Stimulated activated CD8-positive, alpha-beta memory T cell treated with anti-CD3 and anti-CD28 coated beads, Interleukin-15, amount 100 ng/mL, for 4 hours (primary cell): ENCODE measurements around the gene MBP.

Source experiments
- DNase-seq, 2 donors: peaks; one replicate each; pipeline ENCODE4 v3.0.0-alpha.2; 2020; ENCODE audit warnings: low read depth in 2 of 2

The MBP gene

DNA sequence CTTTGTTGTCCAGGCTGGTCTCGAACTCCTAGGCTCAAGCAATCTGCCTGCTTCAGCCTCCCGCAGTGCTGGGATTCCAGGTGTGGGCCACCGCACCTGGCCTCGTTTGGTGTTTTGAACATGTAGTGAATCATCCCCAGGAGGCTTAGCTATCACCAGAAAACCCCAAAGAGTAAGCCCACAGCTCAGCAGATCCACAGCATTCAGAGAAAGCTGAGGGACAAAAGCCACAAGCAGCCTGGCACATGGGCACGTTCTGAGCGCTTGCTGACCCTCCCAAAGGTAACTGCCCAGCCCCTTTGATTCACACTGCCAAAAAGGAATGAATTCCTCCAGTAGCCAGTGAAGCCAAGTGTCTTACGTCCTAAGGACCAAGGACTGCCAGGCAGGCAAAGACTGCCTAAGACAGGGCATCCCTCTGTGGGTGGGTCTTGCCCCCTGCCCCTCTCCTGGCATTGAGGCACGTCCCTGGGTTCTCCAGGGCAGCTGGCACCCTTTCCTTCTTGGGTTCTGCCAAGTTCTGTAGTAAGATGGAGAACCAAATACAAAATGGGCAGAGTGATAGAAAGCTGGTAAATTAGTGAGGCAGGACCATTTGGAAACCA is 31.7 kb downstream of the MBP start:
- DNase-seq, result no peak

DNA sequence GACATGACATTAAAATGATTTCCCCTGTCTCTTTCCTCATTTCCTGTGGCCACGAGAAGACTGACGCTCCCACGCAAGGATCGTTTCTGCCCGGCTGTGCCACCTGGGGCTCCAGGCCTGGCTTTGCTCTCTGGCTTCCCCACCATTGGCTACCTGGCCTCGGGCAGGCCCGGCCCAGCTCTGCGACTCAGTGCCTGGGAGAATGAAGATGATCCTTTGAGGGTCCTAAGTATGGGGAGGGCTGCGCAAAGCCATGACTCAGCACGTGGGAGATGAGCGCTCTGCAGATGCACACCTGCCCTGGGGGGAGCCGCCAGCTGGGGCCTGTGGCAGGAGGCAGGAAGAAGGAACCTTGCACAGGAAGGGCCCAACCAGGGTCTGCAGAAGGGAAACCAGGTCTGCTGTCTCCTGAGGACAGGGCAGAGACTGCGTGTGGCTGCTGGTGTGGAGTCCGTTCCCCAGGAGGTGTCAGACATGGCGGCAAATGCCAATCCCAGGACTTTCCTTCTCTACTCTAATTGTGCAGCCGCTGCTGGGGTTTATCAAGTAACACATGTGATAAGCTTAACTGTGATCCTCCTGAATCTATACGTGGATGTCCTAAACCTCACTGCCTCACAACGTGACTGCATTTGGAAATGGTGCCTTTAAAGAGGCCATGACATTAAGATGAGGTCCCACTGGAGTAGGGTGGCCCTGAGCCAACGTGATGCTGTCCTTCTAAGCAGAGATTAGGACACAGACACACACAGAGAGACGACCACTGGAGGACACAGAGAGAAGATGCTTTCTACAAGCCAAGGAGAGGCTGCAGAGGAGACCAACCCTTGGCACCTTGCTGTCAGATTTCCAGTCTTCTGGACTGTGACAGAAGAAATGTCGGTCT is 32.9 kb downstream of the MBP start:
- no peak for DNase-seq

DNA sequence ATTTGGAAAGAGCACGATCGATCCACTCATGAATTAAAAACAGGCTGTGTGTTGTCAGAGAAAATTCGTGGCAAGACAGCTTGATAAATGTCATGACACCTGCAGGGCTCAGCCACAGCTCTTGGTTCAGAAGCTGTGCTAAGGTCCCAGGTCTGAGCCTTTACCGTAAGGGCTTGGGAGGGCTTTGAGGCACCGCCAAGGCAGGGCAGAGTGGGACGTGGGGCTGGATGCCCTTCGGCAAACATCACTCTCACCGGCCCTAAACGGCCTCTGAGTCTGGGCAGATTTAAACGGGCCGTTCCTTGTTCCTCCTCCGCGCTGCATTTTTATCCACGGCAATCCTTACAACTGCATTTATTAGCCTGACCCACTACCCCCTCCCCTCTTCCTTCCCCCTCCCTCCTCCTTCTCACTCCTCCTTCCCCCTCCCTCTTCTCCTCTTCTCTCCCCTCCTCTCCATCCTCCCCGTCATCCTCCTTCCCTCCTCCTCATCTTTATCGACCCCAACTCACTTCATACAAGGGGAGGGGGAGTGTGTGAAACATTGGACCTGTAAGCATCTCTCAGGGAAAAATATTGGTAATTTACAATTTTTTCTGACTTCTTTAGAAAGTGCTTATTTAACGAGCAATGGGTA is 33.9 kb downstream of the MBP start:
- DNase-seq, result no peak

DNA sequence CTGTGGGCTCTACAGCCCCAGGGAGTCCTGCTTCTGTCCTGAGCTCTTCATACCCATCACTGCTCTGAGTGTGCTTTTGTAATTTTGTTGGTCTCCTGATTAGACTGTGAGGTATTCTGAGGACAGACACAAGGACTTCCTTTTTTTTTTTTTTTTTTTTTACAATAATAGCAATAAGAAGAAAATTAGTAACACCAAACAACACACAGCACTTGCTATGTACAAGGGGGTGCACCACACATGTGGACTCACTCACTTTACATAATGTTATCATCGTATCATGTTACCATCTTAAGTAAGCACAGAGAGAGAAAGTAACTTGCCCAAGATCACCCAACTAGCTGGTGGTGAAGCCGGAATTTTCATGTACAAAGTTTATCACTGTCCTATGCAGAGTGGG is 34.6 kb downstream of the MBP start:
- DNase-seq, result no peak

DNA sequence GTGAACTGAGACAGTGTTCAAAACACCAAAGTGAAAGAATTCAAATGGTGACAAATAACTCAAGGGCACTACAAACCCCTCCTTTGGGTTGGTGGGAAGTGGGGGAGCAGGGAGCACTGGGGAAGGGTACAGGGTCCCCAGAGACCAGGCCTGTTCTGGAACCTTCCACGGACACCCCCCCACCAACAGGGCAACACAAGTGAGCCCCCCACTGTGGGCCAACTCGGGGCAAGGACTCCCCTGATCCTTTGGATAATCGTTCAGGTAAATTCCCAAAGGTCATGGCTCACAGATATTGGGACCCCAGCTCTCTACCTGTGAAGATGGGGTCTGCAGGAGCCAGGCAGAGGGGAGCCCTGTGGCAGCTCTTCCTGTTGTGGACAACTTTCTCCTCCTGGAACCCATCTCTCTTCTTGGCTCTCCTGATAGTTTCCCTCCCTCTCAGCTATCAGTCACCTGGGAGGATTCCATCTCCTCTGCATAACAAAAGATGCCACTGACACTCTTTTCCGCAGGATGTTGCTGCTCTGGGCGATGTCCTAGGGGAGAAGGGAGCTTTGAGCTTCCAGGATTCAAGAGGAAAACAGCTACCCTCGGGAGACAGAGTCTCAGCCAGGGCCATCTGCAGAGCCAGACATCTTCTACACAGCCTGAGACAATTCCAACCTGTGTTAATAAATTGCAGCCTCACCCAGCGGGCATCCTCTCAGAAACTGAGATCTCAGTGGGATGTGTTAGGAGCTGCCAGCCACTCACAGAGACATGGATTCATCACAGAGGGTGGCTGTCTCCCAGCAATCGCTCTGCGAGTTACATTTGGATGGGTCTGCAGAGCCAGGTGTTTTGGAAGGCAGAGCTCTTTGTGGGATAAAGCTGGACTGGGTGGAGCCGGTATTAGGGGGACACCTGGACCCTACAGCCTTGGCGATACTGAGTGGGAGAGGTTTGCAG is 35.4 kb downstream of the MBP start:
- DNase-seq, result no peak

DNA sequence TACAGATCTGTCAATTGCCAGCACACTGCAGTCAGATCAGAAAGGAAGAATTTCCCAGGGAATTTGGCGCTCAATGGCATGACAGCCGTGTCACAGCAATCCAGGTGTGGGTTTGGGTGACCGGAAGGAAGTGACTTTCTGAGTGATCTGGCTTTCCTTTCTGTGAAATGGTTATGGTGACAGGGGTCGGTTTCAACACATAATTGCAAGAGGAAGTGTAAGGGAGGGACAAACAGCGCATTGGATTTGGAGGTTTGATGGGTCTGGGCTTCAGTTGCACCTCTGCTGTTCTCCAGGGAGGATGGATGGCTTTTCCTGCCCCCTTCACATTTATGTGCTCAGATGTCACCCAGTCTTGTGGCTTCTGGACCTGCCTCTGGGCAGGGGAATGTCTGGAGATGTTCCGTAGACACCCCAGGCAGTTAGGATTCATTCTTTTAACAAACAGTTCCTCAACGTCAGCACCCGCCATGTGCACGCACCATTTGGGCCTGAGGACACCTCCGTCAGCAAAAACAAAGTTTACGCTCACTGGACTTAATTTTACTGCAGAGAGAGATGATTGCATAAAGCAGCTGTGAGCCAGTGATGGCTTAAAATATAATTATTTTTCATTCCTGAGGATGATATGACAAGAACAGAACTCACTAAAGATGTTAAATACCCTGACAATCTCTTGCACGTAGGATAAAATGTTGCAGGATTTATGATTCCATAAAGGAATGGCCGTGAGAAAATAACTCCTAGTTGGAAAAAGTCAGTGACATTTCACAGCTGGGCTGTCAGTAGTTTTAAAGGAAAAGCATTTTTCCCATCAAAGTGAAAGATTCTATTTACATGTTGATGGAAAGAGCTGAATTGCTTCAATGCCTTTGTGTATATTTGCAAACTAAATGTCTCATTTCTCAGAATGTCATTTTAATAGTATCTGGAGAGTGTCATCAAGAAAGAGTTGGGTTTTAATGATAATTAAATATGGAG is 36.9 kb downstream of the MBP start:
- DNase-seq, result no peak

DNA sequence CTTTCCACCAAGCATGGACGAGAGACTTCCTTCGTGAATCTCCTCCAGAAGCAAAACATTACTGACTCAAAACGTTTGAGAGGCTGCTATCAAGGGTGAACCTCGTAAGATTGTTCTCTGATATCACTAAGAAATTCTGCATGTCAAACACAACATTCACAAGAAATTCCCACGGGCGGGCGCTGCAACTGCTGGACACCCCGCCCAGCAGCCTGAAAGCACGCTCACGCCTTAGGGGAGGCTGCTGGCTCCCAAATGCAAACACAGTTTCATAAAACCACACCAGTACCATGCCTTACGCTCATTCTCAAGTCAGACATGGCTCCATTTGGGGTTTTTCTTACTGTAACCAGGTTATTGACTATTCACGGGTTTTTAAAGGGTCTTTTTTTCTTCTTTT is 39.0 kb downstream of the MBP start:
- DNase-seq, result no peak

DNA sequence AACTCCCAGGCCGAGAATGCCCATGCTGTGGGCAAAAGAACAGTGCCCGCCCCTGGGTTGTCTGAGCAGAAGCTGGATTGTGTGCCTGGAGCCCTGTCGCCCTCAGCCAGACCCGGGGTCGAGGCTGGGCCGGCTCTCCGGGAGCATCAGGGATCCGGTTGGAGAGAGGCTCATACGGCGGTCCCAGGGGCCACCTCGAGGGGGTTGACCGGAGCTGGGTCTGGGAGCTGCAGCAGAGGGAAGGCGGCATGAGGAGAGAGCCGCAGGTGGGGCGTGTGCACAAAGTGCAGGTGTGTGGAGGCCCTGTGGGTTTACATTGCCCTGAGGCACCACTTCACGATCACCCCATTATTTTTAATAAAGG is 39.5 kb downstream of the MBP start:
- no peak for DNase-seq

DNA sequence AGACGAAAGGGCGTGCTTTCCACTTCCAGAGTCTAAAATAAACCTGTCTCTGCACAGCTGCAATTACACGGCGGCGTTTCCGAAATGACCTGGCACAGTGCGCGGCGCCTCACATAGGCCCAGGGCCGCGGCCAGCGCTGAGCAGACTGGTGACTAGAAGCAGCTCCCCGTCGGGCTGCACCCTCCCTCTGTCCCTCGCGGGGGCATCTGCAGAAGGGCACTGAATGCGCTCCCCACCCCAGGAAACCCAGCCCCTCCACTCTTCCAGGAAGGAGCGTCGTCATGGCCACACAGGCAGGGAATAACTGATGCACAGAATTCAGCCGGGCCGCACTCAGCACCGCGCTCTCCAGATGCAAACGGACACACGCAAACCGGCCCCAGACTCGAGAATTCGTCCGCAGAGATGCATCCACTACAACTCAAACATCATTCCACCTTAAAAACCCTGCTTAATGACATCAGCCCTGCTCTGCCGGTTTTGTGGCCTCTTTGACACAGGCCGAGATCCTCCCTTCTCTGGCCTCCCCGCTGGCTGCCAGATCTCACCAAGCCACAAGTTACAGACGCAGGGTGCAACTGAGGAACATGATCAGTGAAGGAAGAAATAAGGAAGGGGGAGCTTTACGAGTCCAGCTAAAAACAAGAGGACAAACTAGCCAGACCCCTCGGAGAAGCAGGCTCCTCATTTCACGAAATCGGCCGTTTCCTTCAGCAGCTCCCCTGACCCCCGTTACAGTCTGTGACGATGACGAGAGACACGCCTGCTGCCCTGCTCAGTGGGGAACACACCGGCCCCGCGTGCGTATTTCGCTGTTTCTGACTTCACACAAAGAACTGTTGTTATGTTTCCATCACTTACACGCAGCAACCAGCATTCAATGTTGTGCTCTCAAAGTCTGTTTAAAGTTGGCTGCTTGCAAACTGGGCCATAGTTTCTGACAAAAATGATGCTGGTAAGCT is 40.2 kb downstream of the MBP start:
- no peak for DNase-seq

DNA sequence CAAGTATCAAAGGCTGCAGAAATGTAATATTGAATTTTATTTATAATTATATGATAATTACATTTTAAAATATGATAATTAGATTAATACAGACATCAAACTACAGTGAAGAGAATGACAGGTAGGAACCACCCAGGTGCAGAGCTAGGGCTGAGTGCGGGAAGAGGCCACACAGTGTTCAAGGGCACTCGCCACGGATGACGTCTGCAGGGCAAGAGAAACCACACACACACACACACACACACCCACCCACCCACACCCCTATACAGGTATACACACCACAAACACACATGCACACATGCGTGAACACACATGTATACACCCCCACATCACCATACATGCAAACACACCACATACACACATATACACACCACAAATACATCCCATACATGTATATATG is 41.2 kb downstream of the MBP start:
- no peak for DNase-seq

DNA sequence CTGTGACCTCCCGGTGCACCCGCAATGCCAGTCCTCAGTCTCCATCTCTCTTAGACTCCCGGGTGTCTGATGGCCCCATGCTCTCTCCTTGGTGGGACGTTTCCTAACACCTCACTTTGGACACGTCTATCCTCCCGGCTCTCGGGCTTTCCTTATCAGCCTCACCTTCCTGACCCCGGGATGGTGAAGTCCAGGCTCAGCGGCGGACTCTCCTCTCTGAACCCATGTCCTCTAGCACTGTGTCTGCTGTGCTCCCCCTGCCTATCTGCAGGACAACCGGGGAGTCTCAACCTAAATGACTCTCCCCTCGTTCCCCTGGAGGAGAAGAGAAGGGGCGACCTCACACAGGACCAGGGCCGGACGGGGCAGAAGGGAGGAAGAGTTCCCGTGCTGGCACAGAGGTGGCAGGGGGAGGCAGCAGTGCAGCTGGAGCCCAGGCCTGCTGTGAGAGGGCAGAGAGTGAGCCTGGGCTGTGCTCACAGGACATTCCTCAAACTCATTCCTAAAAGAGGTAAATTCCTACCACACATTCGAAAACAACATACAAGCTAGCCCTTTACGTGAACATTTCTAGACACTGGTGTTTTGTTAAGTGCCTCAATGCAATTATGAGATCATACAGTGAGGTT is 41.9 kb downstream of the MBP start:
- no peak for DNase-seq

DNA sequence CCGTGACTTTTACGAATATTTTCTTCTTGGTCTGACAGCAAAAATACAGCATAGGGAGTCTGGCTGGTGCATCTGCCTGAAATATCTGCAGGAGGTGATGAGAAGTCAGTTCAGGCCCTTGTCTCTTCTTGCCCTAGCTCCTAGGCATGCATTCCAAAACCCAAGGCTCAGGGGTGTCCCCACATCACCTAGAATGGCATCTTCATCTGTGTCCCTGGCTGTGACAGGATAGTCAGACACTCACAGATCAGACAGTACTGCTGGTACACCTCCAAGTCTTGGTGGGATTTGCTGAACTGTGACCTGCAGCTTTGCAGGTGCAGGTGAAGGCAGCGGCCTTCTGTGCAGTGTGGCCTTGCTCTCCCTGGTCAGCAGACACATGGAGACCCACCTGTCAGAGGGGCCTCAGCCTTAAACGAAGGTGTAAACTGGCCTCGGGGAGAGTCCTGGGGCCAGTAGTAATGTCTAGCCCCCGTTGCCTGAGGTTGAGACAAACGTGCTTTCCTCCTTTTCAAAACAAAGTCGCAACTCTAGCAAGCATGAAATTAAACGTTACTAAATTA is 42.8 kb downstream of the MBP start:
- DNase-seq, result no peak

DNA sequence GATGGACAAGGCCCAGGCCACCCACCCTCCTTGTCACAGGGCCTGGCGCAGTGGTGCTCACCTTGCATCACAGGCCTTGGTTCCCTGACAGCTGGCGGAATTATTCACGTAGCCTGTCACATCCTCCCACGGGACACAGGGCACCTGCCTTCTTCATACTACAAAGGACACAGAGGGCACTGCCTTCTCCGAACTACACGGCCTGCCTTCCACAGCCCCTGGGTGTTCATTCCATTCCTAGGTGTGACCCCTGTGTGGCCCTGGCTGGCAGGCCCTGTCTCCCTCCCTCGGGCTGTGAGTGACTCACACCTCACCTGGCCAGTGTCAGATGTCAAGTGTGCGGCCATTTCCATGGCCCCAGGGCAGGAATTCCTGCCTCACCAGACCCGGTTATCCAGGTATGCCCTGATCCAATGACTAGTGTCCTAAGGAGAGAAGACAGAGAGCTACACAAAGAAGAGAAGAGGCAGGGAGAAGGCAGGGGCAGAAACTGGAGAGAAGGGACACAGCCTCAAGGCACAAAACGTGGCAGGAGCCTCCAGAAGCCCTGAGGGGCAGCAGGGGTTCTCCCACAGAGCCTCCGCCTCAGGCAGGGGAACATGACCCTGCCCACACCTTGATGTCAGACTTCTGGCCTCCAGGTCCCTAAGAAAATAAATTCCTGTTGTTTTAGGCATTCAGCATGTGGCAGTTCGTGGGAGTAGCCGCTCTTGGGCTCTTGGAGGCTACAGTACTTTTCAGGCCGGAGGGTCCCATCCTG is 43.4 kb downstream of the MBP start:
- DNase-seq, result no peak

DNA sequence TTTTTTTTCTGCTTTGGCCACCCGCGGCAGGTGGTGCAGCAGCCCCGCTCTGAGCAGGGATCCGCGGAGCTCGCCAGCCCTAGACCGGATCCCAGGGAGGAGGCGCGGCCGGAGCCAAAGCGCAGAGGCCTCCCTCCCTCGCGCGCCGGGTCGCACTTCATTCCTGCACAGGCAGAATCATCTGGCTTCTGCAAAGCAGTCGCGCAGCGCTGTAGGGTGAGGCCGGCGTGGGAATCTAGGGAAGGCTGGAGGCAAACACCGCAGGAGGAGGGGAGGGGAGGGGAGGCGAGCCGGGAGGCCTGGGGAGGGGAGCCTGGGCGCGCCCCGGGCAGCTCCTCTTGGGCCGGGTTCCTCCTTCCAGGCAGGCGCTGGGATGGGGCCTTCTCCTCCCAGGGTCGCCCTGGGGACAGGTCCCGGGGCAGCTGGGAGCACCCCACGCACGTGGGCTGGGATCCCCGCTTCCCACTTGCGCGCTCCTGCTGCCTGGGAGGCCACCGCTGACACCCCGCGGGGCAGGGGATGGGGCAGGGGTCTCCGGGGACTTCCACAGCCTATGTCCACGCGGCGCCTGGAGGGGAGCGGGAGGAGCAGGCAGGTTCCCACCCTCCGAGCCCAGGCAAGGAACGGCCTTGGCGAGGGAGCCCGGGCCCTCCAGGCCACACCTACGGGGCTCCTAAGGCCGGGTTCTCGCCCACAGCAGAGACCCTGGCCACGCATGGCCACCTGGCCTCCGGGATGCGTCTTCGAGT is 45.0 kb downstream of the MBP start:
- DNase-seq, result no peak

DNA sequence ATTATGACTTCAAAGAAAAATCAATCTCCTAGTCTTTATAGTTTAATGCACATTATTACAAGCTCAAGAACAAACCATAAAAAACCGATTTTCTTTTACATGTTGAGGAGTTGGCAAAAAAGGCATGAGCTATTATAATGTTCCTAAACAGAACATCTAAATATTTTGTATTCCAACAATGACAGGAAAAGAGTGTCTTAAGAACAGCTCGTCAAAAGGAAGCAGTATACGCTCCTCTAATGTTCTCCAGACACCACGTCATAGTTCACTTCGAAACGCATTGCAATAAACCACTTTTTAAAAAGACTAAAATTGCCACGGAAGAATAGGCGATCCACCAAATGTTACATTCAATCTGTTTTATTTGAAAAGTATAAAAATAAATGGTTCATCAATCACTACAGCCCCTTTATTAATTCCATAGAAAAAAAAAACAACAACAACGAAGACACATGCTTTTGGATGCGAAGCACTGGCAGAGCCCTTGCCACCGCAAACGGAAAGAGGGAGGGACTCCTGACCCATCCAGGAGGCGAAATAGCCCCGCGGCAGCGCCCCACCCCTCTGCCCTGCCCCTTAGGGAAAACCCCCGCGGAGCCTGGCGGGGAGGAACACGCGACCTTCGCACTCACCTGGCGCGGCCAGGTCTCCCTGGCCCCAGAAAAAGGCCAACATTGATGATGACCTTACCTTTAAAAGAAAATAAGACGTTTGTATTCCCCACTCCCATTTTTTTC is 45.8 kb downstream of the MBP start:
- DNase-seq, result no peak

DNA sequence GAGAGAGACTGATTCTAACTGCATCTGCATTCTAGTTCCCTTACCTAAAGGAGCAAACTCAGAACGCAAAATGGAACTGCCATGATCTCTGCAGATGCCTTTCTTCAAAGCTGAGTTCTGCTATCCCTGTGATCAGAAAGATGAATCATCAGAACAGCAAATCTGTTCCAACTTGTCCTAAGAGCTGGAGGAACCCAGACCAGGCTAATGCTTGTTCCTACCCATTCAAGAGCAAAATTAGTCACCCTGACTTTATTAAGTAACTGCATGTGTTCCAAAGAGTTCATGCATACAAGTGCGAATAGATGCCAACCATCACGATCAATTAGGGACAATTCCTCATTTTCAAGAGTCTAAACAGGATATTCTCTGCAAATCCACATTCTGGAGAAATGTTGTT is 46.5 kb downstream of the MBP start:
- no peak for DNase-seq

DNA sequence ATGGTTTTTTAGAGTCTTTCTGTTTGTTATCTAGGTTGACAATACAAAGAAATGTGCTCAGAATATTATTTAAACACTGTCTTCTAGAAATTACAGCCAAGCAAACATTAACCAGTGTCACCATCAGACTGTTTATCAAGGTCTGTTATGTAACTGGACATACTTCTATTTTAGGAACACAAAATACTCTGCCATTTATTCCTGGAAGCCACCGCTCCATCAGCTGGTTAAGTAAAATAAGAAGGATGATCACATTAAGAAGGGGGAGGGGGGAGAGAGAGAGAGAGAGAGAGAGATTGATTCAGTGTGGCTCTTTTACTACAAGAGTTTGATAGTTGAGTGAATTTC is 47.9 kb downstream of the MBP start:
- DNase-seq, result no peak
